K562 (cell line): ENCODE results near the gene FABP2.

Experiments used
- CTCF ChIP-seq, 3 experiments: IDR thresholded peaks in 2 of 3; conservative IDR thresholded peaks in 1 of 3; 2 replicates each; pipeline ENCODE4 v1.5.1; 2011 to 2012; ENCODE audit warnings: low read length in 3 of 3, mild to moderate bottlenecking in 3 of 3, control low read depth in 2 of 3, improper control_type of control experiment in 1 of 3, inconsistent platforms in 1 of 3, low read depth in 1 of 3, mixed read lengths in 1 of 3, moderate library complexity in 1 of 3; ENCODE audit not compliant: insufficient read depth in 2 of 3
- EP300 ChIP-seq: IDR thresholded peaks from 2 replicates; pipeline ENCODE4 v1.6.1; 2012; ENCODE audit warnings: low read length, improper control_type of control experiment
- EP400 ChIP-seq: fragments of 450-650 bp; IDR thresholded peaks from 2 replicates; pipeline ENCODE4 v1.6.1; 2017; ENCODE audit warnings: antibody characterized with exemption, mild to moderate bottlenecking, moderate library complexity
- GATAD2A ChIP-seq: fragments of 450-650 bp; IDR thresholded peaks from 2 replicates; pipeline ENCODE4 v1.6.1; 2017
- KDM1A ChIP-seq, 2 experiments: fragments of 450-650 bp; IDR thresholded peaks; 2 replicates each; pipeline ENCODE4 v1.6.1; 2016; ENCODE audit warnings: mild to moderate bottlenecking in 2 of 2
- MAX ChIP-seq: sonication (generic); formaldehyde crosslinking; IDR thresholded peaks from 2 replicates; pipeline ENCODE4 v1.9.0; 2022; ENCODE audit warnings: mild to moderate bottlenecking, missing genetic modification reagents
- POLR2A ChIP-seq: fragments of 450-650 bp; conservative IDR thresholded peaks from 2 replicates; pipeline ENCODE4 v1.6.1; 2016
- TGIF2 ChIP-seq: sonication (generic); formaldehyde crosslinking; IDR thresholded peaks from 2 replicates; pipeline ENCODE4 v1.8.1; 2022; ENCODE audit warnings: mild to moderate bottlenecking, missing genetic modification reagents, moderate library complexity
- ZNF12 ChIP-seq: sonication (generic); formaldehyde crosslinking; IDR thresholded peaks from 2 replicates; pipeline ENCODE4 v1.4.0; 2020; ENCODE audit warnings: mild to moderate bottlenecking, missing genetic modification reagents
- ZNF280B ChIP-seq: fragments of 250-450 bp; sonication (Bioruptor Pico); IDR thresholded peaks from 2 replicates; pipeline ENCODE4 v1.5.1; 2021; ENCODE audit warnings: mild to moderate bottlenecking
- TF ChIP-seq, protein P1 (sequence below): fragments of 250-450 bp; sonication (Bioruptor Pico); IDR thresholded peaks from 2 replicates; pipeline ENCODE4 v1.8.0; 2021; ENCODE audit warnings: borderline replicate concordance, mild to moderate bottlenecking, moderate library complexity; ENCODE audit not compliant: poor library complexity, severe bottlenecking

DNA sequence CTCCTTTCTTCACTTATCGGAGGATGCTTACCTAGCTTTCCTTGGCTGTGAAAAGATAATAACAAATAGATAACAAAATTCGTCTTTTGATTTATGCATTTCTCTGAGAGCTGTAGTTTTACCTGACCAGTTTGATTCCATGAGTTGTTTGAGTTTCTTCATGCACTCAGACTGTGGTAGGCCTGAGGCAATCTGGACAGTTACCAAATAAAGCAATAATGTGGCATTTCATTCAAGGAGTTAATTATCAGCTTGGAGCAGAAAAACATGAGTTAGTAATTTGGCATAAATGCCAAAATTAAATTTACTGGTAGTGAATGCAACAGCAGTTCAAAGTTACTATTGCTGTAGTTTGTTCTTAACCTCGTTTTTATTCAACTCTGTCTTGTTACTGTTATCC is 53.5 kb downstream of the FABP2 start:
- no peak for TF ChIP-seq POLR2A
- no peak for TF ChIP-seq CTCF (IDR thresholded peaks at IDR 0.05 in 2 of 3, conservative IDR thresholded peaks at IDR 0.05 in 1 of 3; ENCODE audit: insufficient read depth in 2 of 3, low read depth in 1 of 3, low read length in 3 of 3)
- no peak for TF ChIP-seq MAX (CRISPR knock-in tag)
- no peak for TF ChIP-seq TGIF2 (CRISPR knock-in tag)
- no peak for TF ChIP-seq ZNF12 (CRISPR knock-in tag)
- no peak for TF ChIP-seq EP300
- TF ChIP-seq EP400 = no peak
- no peak for TF ChIP-seq KDM1A (IDR thresholded peaks at IDR 0.05)
- TF ChIP-seq GATAD2A = no peak
- TF ChIP-seq, protein P1, sequence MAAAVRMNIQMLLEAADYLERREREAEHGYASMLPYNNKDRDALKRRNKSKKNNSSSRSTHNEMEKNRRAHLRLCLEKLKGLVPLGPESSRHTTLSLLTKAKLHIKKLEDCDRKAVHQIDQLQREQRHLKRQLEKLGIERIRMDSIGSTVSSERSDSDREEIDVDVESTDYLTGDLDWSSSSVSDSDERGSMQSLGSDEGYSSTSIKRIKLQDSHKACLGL (CRISPR knock-in tag) = no peak
- TF ChIP-seq ZNF280B = no peak
